K562 (cell line): ENCODE results near the gene COL9A2. TPM values are rescaled to one million over a fixed set of nuclear protein-coding genes. Genes with fewer than 3 reads are reported as not detected.

ENCODE experiments used
- CXXC5 ChIP-seq: fragments of 250-450 bp; sonication (Bioruptor Pico); IDR thresholded peaks from 2 replicates; pipeline ENCODE4 v1.8.0; 2022; ENCODE audit warnings: inconsistent platforms, mild to moderate bottlenecking, moderate library complexity
- ETS2 ChIP-seq: IDR thresholded peaks from 2 replicates; pipeline ENCODE4 v1.6.1; 2016; ENCODE audit warnings: borderline replicate concordance, missing genetic modification characterization, mild to moderate bottlenecking, moderate library complexity, missing compliant biosample characterization; ENCODE audit not compliant: poor library complexity, severe bottlenecking
- NFIX ChIP-seq: fragments of 250-450 bp; sonication (Bioruptor Pico); IDR thresholded peaks from 2 replicates; pipeline ENCODE4 v1.4.0; 2020; ENCODE audit warnings: low read depth, mild to moderate bottlenecking, moderate library complexity
- RBBP5 ChIP-seq: fragments of 200-600 bp; sonication (generic); IDR thresholded peaks from 2 replicates; pipeline ENCODE4 v1.6.1; 2012; ENCODE audit warnings: borderline replicate concordance, mild to moderate bottlenecking, low read length, control low read depth, inconsistent platforms; ENCODE audit not compliant: insufficient read depth, poor library complexity, severe bottlenecking
- RBM25 ChIP-seq: fragments of 200-400 bp; formaldehyde crosslinking; IDR thresholded peaks from 2 replicates; pipeline ENCODE4 v1.6.1; 2018; ENCODE audit warnings: low read length, low read depth, moderate library complexity; ENCODE audit not compliant: severe bottlenecking
- TCF7 ChIP-seq: sonication (generic); IDR thresholded peaks from 2 replicates; pipeline ENCODE4 v1.6.1; 2016; ENCODE audit warnings: antibody characterized with exemption, borderline replicate concordance
- TEAD2 ChIP-seq: fragments of 450-650 bp; IDR thresholded peaks from 2 replicates; pipeline ENCODE4 v1.6.1; 2016; ENCODE audit warnings: missing genetic modification characterization, control low read depth, missing compliant biosample characterization
- TRIM24 ChIP-seq, 2 experiments: fragments of 450-650 bp; IDR thresholded peaks; 2 replicates each; pipeline ENCODE4 v1.6.1; 2016
- polyA plus RNA-seq, 8 experiments: library from polyadenylated mRNA; depleted of rRNA in 4 of 8; stranded (reverse) in 5 of 8; unstranded in 3 of 8; fragments of >200 nt; fragmentation: Nextera tagmentation in 2 of 8; fragmentation: Illumina TruSeq in 1 of 8; extraction: Ambion mirVana in 2 of 8; extraction: Trizol in 1 of 8; gene quantifications; 2 replicates each; pipeline versions ENCODE4 v1.2.1 to v1.2.3, GENCODE V29; 2011 to 2014; ENCODE audit warnings: inconsistent platforms in 1 of 8, missing spikeins in 1 of 8
- total RNA-seq, 7 experiments: library from RNA; depleted of rRNA in 6 of 7; stranded (reverse); fragments of >200 nt in 6 of 7; fragmentation: Illumina TruSeq in 2 of 7; extraction: Trizol in 2 of 7; gene quantifications; 2 replicates each; pipeline versions ENCODE4 v1.2.1 to v1.2.3, GENCODE V29; 2011 to 2021; ENCODE audit warnings: low replicate concordance in 1 of 7
- TF ChIP-seq, protein P1 (sequence below), 3 experiments: IDR thresholded peaks in 2 of 3; conservative IDR thresholded peaks in 1 of 3; 2 replicates each; pipeline ENCODE4 v1.5.1; 2011 to 2012; ENCODE audit warnings: low read length in 3 of 3, mild to moderate bottlenecking in 3 of 3, control low read depth in 2 of 3, improper control_type of control experiment in 1 of 3, inconsistent platforms in 1 of 3, low read depth in 1 of 3, mixed read lengths in 1 of 3, moderate library complexity in 1 of 3; ENCODE audit not compliant: insufficient read depth in 2 of 3
- TF ChIP-seq, protein P2 (sequence below), 2 experiments: fragments of 450-650 bp in 1 of 2; sonication (generic) in 1 of 2; formaldehyde crosslinking in 1 of 2; IDR thresholded peaks; 2 replicates each; pipeline versions ENCODE4 v1.7.1 to v1.9.0; 2016 to 2022; ENCODE audit warnings: inconsistent platforms in 1 of 2, mild to moderate bottlenecking in 1 of 2, missing genetic modification reagents in 1 of 2
- TF ChIP-seq, protein P3 (sequence below): fragments of 450-650 bp; IDR thresholded peaks from 2 replicates; pipeline ENCODE4 v1.6.1; 2017; ENCODE audit warnings: mild to moderate bottlenecking, moderate library complexity
- TF ChIP-seq, protein P4 (sequence below): fragments of 450-650 bp; formaldehyde crosslinking; IDR thresholded peaks from 2 replicates; pipeline ENCODE4 v1.4.0; 2020; ENCODE audit warnings: mild to moderate bottlenecking

Gene COL9A2
- total and polyA plus RNA-seq, 9 of the 15 experiments (the other 6 are each of a cell fraction or from before 2014, with no cell fraction given) = 0.03 to 2.2 (median 0.31) TPM

DNA sequence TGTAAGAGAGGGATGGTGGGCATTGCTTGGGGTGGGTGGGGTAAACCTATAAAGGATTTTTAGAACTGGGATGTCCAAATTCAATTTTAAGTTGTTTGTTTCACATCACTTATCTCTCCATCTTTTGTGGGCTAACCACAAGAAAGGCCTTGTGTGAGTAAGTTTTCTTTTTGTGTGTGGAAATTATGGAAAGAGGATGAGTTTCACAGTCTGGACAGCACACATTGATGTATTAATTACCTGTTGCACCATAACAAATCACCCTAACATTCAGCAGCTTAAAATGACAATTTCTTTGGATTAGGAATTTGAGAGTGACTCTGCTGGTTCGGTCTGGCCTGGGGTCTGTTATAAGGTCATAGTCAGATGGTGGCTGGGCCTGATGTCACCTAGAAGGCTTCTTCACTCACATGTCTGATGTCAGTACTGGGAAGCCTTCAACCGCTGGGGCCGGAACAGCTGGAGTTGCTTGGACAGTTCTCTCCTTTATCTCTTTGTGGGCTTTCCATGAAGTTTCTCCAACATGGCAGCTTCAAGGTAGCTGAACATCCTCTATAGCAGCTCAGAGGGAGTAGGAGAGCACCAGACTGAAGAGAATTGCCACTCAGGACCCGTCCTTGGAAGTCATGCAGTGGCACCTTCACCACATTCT, 2.0 kb upstream of the COL9A2 start (continued):
- TF ChIP-seq, protein P1, sequence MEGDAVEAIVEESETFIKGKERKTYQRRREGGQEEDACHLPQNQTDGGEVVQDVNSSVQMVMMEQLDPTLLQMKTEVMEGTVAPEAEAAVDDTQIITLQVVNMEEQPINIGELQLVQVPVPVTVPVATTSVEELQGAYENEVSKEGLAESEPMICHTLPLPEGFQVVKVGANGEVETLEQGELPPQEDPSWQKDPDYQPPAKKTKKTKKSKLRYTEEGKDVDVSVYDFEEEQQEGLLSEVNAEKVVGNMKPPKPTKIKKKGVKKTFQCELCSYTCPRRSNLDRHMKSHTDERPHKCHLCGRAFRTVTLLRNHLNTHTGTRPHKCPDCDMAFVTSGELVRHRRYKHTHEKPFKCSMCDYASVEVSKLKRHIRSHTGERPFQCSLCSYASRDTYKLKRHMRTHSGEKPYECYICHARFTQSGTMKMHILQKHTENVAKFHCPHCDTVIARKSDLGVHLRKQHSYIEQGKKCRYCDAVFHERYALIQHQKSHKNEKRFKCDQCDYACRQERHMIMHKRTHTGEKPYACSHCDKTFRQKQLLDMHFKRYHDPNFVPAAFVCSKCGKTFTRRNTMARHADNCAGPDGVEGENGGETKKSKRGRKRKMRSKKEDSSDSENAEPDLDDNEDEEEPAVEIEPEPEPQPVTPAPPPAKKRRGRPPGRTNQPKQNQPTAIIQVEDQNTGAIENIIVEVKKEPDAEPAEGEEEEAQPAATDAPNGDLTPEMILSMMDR (IDR thresholded peaks at IDR 0.05 in 2 of 3, conservative IDR thresholded peaks at IDR 0.05 in 1 of 3; ENCODE audit: insufficient read depth in 2 of 3, low read depth in 1 of 3, low read length in 3 of 3) = no peak
- no peak for TF ChIP-seq CXXC5 (CRISPR knock-in tag)
- no peak for TF ChIP-seq NFIX (CRISPR knock-in tag)
- no peak for TF ChIP-seq RBM25
- TF ChIP-seq, protein P2, sequence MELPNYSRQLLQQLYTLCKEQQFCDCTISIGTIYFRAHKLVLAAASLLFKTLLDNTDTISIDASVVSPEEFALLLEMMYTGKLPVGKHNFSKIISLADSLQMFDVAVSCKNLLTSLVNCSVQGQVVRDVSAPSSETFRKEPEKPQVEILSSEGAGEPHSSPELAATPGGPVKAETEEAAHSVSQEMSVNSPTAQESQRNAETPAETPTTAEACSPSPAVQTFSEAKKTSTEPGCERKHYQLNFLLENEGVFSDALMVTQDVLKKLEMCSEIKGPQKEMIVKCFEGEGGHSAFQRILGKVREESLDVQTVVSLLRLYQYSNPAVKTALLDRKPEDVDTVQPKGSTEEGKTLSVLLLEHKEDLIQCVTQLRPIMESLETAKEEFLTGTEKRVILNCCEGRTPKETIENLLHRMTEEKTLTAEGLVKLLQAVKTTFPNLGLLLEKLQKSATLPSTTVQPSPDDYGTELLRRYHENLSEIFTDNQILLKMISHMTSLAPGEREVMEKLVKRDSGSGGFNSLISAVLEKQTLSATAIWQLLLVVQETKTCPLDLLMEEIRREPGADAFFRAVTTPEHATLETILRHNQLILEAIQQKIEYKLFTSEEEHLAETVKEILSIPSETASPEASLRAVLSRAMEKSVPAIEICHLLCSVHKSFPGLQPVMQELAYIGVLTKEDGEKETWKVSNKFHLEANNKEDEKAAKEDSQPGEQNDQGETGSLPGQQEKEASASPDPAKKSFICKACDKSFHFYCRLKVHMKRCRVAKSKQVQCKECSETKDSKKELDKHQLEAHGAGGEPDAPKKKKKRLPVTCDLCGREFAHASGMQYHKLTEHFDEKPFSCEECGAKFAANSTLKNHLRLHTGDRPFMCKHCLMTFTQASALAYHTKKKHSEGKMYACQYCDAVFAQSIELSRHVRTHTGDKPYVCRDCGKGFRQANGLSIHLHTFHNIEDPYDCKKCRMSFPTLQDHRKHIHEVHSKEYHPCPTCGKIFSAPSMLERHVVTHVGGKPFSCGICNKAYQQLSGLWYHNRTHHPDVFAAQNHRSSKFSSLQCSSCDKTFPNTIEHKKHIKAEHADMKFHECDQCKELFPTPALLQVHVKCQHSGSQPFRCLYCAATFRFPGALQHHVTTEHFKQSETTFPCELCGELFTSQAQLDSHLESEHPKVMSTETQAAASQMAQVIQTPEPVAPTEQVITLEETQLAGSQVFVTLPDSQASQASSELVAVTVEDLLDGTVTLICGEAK (IDR thresholded peaks at IDR 0.05) = no peak
- TF ChIP-seq, protein P2 (CRISPR knock-in tag; IDR thresholded peaks at IDR 0.05) = no peak
- no peak for TF ChIP-seq TRIM24 (IDR thresholded peaks at IDR 0.05)
- TF ChIP-seq, protein P3, sequence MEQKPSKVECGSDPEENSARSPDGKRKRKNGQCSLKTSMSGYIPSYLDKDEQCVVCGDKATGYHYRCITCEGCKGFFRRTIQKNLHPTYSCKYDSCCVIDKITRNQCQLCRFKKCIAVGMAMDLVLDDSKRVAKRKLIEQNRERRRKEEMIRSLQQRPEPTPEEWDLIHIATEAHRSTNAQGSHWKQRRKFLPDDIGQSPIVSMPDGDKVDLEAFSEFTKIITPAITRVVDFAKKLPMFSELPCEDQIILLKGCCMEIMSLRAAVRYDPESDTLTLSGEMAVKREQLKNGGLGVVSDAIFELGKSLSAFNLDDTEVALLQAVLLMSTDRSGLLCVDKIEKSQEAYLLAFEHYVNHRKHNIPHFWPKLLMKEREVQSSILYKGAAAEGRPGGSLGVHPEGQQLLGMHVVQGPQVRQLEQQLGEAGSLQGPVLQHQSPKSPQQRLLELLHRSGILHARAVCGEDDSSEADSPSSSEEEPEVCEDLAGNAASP = no peak
- TF ChIP-seq TCF7 = peak; percentile 66; the same call in 1 of the 2 replicates
- TF ChIP-seq, protein P4, sequence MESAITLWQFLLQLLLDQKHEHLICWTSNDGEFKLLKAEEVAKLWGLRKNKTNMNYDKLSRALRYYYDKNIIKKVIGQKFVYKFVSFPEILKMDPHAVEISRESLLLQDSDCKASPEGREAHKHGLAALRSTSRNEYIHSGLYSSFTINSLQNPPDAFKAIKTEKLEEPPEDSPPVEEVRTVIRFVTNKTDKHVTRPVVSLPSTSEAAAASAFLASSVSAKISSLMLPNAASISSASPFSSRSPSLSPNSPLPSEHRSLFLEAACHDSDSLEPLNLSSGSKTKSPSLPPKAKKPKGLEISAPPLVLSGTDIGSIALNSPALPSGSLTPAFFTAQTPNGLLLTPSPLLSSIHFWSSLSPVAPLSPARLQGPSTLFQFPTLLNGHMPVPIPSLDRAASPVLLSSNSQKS (CRISPR knock-in tag) = no peak
- TF ChIP-seq RBBP5 = no peak
- no peak for TF ChIP-seq ETS2
- TF ChIP-seq TEAD2 (tag) = no peak
